Activated naive CD8-positive, alpha-beta T cell treated with anti-CD3 and anti-CD28 coated beads, Interleukin-2, amount 10 ng/mL, durations not matched to agents 7 days and 5 days (primary cell): Measurements from ENCODE around the gene PIWIL4. TPM values are rescaled to one million over a fixed set of nuclear protein-coding genes. Genes with fewer than 3 reads are reported as not detected.

Experiments
- total RNA-seq, 2 experiments: library from RNA; stranded (reverse); gene quantifications; one replicate each; pipeline ENCODE4 v1.2.3, GENCODE V29; 2021

Gene PIWIL4
- total RNA-seq, 2 experiments from 2014 or later = 1.1 to 1.5 TPM

Other genes starting within 250 kb of the PIWIL4 start
- gene GPR83, start 165.9 kb upstream of the PIWIL4 start, total RNA-seq = under 1 TPM; 0.17 to 0.20 TPM
- 10 to 100 TPM; 40.8 to 41.1 TPM for gene MRE11, start 73.5 kb upstream of the PIWIL4 start, total RNA-seq
- 10 to 100 TPM; 36.1 to 37.0 TPM for gene ANKRD49, start 73.4 kb upstream of the PIWIL4 start, total RNA-seq
- not detected for gene C11orf97, start 54.9 kb upstream of the PIWIL4 start, total RNA-seq
- gene FUT4, start 23.4 kb upstream of the PIWIL4 start, total RNA-seq = 1 to 10 TPM; 6.7 to 6.8 TPM
- gene AMOTL1, start 201.0 kb downstream of the PIWIL4 start, total RNA-seq = 1 to 10 TPM; 4.4 to 4.8 TPM